HepG2 (cell line): ENCODE data around the gene LIPT2. TPM values are rescaled to one million over a fixed set of nuclear protein-coding genes. Genes with fewer than 3 reads are reported as not detected.

Experiments
- ARID2 ChIP-seq: sonication (generic); formaldehyde crosslinking; IDR thresholded peaks from 2 replicates; pipeline ENCODE4 v1.8.1; 2022; ENCODE audit warnings: mild to moderate bottlenecking, missing genetic modification reagents, borderline replicate concordance
- CBX5 ChIP-seq: sonication (generic); formaldehyde crosslinking; IDR thresholded peaks from 2 replicates; pipeline ENCODE4 v1.4.0; 2020; ENCODE audit warnings: missing genetic modification reagents, borderline replicate concordance
- DNMT1 ChIP-seq: sonication (generic); formaldehyde crosslinking; IDR thresholded peaks from 2 replicates; pipeline ENCODE4 v1.5.1; 2020; ENCODE audit warnings: mild to moderate bottlenecking, missing genetic modification reagents
- GATAD2A ChIP-seq: IDR thresholded peaks from 2 replicates; pipeline ENCODE4 v1.6.1; 2016
- HBP1 ChIP-seq: IDR thresholded peaks from 2 replicates; pipeline ENCODE4 v1.6.1; 2016; ENCODE audit warnings: low read depth, control low read depth
- HMG20A ChIP-seq: IDR thresholded peaks from 2 replicates; pipeline ENCODE4 v1.6.1; 2016; ENCODE audit warnings: borderline replicate concordance
- KDM6A ChIP-seq: IDR thresholded peaks from 2 replicates; pipeline ENCODE4 v1.6.1; 2016; ENCODE audit warnings: low read depth
- MAFG ChIP-seq: sonication (generic); formaldehyde crosslinking; IDR thresholded peaks from 2 replicates; pipeline ENCODE4 v1.5.1; 2020; ENCODE audit warnings: mild to moderate bottlenecking, missing genetic modification reagents
- MLLT10 ChIP-seq: sonication (generic); formaldehyde crosslinking; IDR thresholded peaks from 2 replicates; pipeline ENCODE4 v1.4.0; 2020; ENCODE audit warnings: missing genetic modification reagents
- NCOA2 ChIP-seq: sonication (generic); formaldehyde crosslinking; IDR thresholded peaks from 2 replicates; pipeline ENCODE4 v1.8.0; 2022; ENCODE audit warnings: inconsistent platforms
- PAX8 ChIP-seq: sonication (generic); formaldehyde crosslinking; IDR thresholded peaks from 2 replicates; pipeline ENCODE4 v1.8.0; 2022; ENCODE audit warnings: mild to moderate bottlenecking, missing genetic modification reagents, borderline replicate concordance
- PRPF4 ChIP-seq: fragments of 200-400 bp; formaldehyde crosslinking; IDR thresholded peaks from 2 replicates; pipeline ENCODE4 v1.6.1; 2016; ENCODE audit warnings: low read length, low read depth; ENCODE audit not compliant: poor library complexity, severe bottlenecking
- RAD51 ChIP-seq: fragments of 450-650 bp; IDR thresholded peaks from 2 replicates; pipeline ENCODE4 v1.6.1; 2016; ENCODE audit warnings: borderline replicate concordance
- SOX13 ChIP-seq, 3 experiments: fragments of 450-650 bp in 1 of 3; sonication (generic) in 1 of 3; formaldehyde crosslinking in 1 of 3; IDR thresholded peaks in 2 of 3; conservative IDR thresholded peaks in 1 of 3; 2 replicates each; pipeline versions ENCODE4 v1.5.0 to v1.6.1; 2016 to 2020; ENCODE audit warnings: antibody characterized with exemption in 1 of 3, mild to moderate bottlenecking in 1 of 3, missing compliant biosample characterization in 1 of 3, missing genetic modification reagents in 1 of 3, moderate library complexity in 1 of 3
- ZBTB21 ChIP-seq: sonication (generic); formaldehyde crosslinking; IDR thresholded peaks from 2 replicates; pipeline ENCODE4 v1.4.0; 2020; ENCODE audit warnings: missing genetic modification reagents
- ZBTB26 ChIP-seq: IDR thresholded peaks from 2 replicates; pipeline ENCODE4 v1.6.1; 2016; ENCODE audit warnings: missing compliant biosample characterization, missing genetic modification reagents, borderline replicate concordance
- ZBTB7B ChIP-seq: sonication (generic); formaldehyde crosslinking; IDR thresholded peaks from 2 replicates; pipeline ENCODE4 v1.4.0; 2020; ENCODE audit warnings: missing genetic modification reagents
- ZFP41 ChIP-seq: sonication (generic); formaldehyde crosslinking; IDR thresholded peaks from 2 replicates; pipeline ENCODE4 v1.4.0; 2020; ENCODE audit warnings: mild to moderate bottlenecking, missing genetic modification reagents, borderline replicate concordance
- ZNF136 ChIP-seq: sonication (generic); formaldehyde crosslinking; IDR thresholded peaks from 2 replicates; pipeline ENCODE4 v1.8.1; 2022; ENCODE audit warnings: low read depth, mild to moderate bottlenecking, moderate library complexity, missing genetic modification reagents
- ZNF383 ChIP-seq: sonication (generic); formaldehyde crosslinking; IDR thresholded peaks from 2 replicates; pipeline ENCODE4 v1.4.0; 2020; ENCODE audit warnings: missing genetic modification reagents, mild to moderate bottlenecking, borderline replicate concordance
- ZNF589 ChIP-seq: sonication (generic); formaldehyde crosslinking; conservative IDR thresholded peaks from 2 replicates; pipeline ENCODE4 v1.8.0; 2022; ENCODE audit warnings: mild to moderate bottlenecking, moderate library complexity, missing genetic modification reagents
- ZNF766 ChIP-seq: sonication (generic); formaldehyde crosslinking; IDR thresholded peaks from 2 replicates; pipeline ENCODE4 v1.5.0; 2020; ENCODE audit warnings: missing genetic modification reagents, borderline replicate concordance
- ZNF780A ChIP-seq: sonication (generic); formaldehyde crosslinking; IDR thresholded peaks from 2 replicates; pipeline ENCODE4 v1.8.0; 2022; ENCODE audit warnings: mild to moderate bottlenecking, missing genetic modification reagents, moderate library complexity
- ZNF839 ChIP-seq: sonication (generic); formaldehyde crosslinking; IDR thresholded peaks from 2 replicates; pipeline ENCODE4 v1.4.0; 2020; ENCODE audit warnings: missing genetic modification reagents, mild to moderate bottlenecking, borderline replicate concordance
- ZNF878 ChIP-seq: sonication (generic); formaldehyde crosslinking; IDR thresholded peaks from 2 replicates; pipeline ENCODE4 v1.8.1; 2023; ENCODE audit warnings: mild to moderate bottlenecking, missing genetic modification reagents, moderate library complexity
- ZSCAN31 ChIP-seq: sonication (generic); formaldehyde crosslinking; IDR thresholded peaks from 2 replicates; pipeline ENCODE4 v1.5.0; 2020; ENCODE audit warnings: low read depth, mild to moderate bottlenecking, missing genetic modification reagents
- polyA plus RNA-seq, 8 experiments: library from polyadenylated mRNA; depleted of rRNA in 3 of 8; stranded (reverse) in 7 of 8; unstranded in 1 of 8; fragments of >200 nt; fragmentation: Illumina TruSeq in 4 of 8; extraction: Trizol in 4 of 8; gene quantifications; 2 replicates each; pipeline versions ENCODE4 v1.2.1 to v1.2.3, GENCODE V29; 2011 to 2016; ENCODE audit warnings: low read depth in 4 of 8, missing spikeins in 1 of 8, mixed read lengths in 1 of 8; ENCODE audit not compliant: insufficient read depth in 1 of 8
- total RNA-seq, 5 experiments: library from RNA; depleted of rRNA; stranded (reverse); fragments of >200 nt; fragmentation: Illumina TruSeq; extraction: Trizol; gene quantifications; 2 replicates each; pipeline ENCODE4 v1.2.3, GENCODE V29; 2016; ENCODE audit warnings: low read depth in 1 of 5
- TF ChIP-seq, protein P1 (sequence below): sonication (generic); formaldehyde crosslinking; IDR thresholded peaks from 2 replicates; pipeline ENCODE4 v1.4.0; 2020; ENCODE audit warnings: missing genetic modification reagents

Gene LIPT2
- total and polyA plus RNA-seq, 2 of the 13 experiments (the other 11 are each of a cell fraction or from before 2014, with no cell fraction given) = 3.0 to 5.6 TPM

GRCh38 chr11:74465291-74465708, 28.2 kb downstream of the LIPT2 start (continued):
- TF ChIP-seq HMG20A (0 out of 2 replicates have a peak, but pooled peaks have one; percentile 14), ZNF589 (no peak), ZSCAN31 (CRISPR knock-in tag) (no peak), MLLT10 (CRISPR knock-in tag) (no peak), CBX5 (CRISPR knock-in tag) (0 out of 2 replicates have a peak, but pooled peaks have one; percentile 25), SOX13 (IDR thresholded peaks at IDR 0.05) (no peak), SOX13 (CRISPR knock-in tag; conservative IDR thresholded peaks at IDR 0.05 in 1 of 2, IDR thresholded peaks at IDR 0.05 in 1 of 2) (no peak), ZBTB21 (CRISPR knock-in tag) (no peak), ARID2 (CRISPR knock-in tag) (no peak), ZBTB26 (CRISPR knock-in tag) (no peak), HBP1 (no peak), ZFP41 (CRISPR knock-in tag) (no peak), ZNF878 (no peak), MAFG (CRISPR knock-in tag) (no peak), ZNF839 (CRISPR knock-in tag) (no peak), ZNF136 (CRISPR knock-in tag) (no peak), DNMT1 (CRISPR knock-in tag) (no peak), GATAD2A (CRISPR knock-in tag) (peak; percentile 50; the same call in 1 of the 2 replicates), RAD51 (no peak), PRPF4 (no peak), NCOA2 (CRISPR knock-in tag) (peak; percentile 74), ZNF780A (CRISPR knock-in tag) (no peak), PAX8 (CRISPR knock-in tag) (no peak), ZNF766 (no peak), ZNF383 (CRISPR knock-in tag) (no peak), KDM6A (CRISPR knock-in tag) (peak; percentile 33; the same call in 1 of the 2 replicates), ZBTB7B (CRISPR knock-in tag) (no peak)
- TF ChIP-seq, protein P1, sequence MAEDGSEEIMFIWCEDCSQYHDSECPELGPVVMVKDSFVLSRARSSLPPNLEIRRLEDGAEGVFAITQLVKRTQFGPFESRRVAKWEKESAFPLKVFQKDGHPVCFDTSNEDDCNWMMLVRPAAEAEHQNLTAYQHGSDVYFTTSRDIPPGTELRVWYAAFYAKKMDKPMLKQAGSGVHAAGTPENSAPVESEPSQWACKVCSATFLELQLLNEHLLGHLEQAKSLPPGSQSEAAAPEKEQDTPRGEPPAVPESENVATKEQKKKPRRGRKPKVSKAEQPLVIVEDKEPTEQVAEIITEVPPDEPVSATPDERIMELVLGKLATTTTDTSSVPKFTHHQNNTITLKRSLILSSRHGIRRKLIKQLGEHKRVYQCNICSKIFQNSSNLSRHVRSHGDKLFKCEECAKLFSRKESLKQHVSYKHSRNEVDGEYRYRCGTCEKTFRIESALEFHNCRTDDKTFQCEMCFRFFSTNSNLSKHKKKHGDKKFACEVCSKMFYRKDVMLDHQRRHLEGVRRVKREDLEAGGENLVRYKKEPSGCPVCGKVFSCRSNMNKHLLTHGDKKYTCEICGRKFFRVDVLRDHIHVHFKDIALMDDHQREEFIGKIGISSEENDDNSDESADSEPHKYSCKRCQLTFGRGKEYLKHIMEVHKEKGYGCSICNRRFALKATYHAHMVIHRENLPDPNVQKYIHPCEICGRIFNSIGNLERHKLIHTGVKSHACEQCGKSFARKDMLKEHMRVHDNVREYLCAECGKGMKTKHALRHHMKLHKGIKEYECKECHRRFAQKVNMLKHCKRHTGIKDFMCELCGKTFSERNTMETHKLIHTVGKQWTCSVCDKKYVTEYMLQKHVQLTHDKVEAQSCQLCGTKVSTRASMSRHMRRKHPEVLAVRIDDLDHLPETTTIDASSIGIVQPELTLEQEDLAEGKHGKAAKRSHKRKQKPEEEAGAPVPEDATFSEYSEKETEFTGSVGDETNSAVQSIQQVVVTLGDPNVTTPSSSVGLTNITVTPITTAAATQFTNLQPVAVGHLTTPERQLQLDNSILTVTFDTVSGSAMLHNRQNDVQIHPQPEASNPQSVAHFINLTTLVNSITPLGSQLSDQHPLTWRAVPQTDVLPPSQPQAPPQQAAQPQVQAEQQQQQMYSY (CRISPR knock-in tag) = no peak
